Suppressor macrophage treated with lipopolysaccharide for 4 hours (primary cell): ENCODE data around the gene MESD.
"Not testable (repeated sequence)": the region's sequence is repeated elsewhere in the genome, so short reads cannot be mapped to it uniquely, and the experiment has no call there.

ENCODE experiments used
- DNase-seq: peaks from one replicate; pipeline ENCODE4 v3.0.0-alpha.2; 2020

Gene MESD

DNA sequence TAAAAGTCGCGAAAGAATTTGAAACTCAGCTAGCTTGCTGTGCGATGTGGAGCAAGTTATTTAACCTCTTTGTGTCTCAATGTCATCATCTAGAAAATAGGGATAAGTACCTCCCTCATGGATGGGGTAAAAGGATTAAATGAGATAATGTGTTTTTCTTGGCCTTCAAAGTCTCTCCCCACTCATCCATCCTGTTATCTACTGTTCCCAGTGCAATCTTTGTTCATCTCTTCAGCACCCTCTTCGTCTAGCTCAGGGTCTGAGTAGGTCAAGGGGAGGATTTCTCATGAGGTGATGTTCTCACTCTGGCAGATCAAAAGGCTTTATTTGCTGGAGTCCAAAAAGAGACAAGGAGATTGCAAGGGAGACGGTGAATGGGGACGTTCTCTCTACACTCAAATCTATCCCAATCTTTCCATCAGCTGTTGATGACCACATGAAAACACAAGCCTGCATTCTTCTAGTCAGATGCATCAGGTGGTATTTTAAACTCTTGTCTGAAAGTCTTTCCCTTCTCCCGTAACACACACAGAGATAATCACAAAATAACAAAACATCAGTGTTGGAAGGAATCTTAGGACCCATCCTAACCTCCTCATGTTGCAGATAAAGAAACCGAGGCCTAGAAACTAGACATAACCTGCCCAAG lies 1.3 kb downstream of the MESD start:
- no peak for DNase-seq

GRCh38 chr15:80986487-80986886 lies 3.1 kb downstream of the MESD start:
- DNase-seq, result no peak

DNA sequence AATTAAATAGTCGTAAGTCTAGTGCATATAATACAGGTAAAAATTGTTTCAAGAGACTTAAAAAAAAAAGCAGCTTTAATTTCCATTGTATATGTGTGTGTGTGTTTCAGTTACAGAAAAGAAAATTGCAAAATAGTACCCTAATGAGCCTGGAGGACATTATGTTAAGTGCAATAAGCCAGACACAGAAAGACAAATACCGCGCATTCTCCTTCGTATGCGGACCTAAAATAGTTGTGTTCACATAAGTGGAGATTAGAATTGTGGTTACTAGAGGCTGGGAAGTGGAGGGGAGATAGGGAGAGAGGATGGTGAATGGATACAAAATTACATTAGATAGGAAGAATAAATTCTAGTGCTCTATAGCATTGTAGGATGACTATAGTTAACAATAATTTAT lies 3.6 kb downstream of the MESD start:
- no peak for DNase-seq

DNA sequence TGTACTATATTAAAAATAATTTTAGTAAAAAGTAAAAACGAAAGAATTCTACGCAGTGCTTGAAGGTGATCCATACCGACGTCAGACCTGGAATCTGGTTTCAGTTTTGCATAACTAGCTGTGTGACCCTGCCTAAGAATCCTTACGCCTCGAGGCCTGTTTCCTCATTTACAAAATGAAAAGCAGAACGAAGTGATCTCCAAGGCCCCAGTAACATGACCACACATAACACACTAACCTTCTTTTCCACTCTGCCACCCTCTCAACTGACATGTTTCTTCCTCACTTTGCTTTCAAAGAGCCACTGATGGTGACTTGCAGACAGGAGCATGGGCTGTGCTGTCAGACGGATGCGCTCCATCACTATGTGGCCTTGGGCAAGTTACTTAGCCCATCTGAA lies 4.8 kb downstream of the MESD start:
- peak; percentile 96 for DNase-seq

DNA sequence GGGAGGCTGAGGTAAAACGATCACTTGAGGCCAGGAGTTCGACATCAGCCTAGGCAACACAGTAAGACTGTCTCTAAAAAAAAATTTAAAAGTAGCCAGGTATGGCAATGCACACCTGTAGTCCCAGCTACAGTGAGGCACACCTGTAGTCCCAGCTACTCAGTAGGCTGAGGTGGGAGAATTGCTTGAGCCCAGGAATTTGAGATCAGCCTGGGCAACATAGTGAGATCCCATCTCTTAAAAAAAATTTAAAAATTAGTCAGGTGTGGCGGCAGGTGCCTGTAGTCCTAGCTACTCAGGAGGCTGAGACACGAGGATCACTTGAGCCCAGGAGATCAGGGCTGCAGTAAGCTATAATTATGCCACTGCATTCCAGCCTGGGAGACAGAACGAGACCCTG lies 6.8 kb downstream of the MESD start:
- no peak for DNase-seq

DNA sequence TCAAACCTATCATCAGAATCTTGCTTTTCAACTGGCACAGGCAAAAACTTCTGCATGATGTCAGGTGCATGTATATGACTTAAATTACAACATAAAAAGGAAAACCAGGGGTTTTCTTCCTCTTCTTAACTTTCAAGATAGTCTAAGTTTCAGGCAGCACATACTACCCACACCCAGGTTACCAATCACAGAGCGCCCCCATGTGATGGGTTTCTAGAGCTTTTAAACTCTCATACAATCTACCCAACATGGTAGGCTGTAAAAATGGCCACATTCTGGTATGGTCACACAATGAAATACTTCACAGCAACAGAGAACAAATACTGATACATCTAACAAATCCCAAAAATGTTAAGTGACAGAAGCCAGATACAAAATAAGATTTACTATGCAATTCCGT lies 7.4 kb downstream of the MESD start:
- DNase-seq, result no peak

DNA sequence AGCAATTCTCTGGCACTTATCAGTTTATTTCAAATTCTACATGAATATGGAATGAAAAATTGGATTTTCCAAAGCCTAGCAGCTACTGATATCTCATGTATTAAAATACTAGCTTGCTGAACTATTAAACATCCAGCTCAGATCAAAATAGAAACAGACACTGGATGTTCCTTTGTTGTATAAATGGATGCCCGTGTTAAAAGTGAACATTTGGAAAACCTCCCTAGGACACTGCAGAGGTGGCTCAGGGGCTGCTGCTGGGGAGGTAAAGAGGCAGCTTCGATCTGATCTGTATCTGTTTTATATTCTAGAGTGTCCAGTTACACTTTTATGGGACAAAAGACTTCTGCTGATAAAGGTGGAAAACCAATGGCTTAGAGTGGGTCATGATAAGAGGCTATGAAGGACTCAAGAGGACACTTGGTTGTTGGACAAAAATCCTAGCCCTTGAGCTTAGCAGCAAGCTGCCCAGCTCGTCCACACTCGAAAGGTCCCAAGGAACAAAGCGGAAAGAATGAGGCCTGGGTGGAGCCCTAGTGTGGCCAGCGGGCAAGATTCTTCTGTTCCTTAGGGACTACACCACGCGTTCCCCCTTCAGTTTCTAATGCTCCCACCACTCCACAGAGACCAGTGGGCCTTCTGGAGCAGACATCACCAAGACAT lies 9.9 kb downstream of the MESD start:
- no peak for DNase-seq

DNA sequence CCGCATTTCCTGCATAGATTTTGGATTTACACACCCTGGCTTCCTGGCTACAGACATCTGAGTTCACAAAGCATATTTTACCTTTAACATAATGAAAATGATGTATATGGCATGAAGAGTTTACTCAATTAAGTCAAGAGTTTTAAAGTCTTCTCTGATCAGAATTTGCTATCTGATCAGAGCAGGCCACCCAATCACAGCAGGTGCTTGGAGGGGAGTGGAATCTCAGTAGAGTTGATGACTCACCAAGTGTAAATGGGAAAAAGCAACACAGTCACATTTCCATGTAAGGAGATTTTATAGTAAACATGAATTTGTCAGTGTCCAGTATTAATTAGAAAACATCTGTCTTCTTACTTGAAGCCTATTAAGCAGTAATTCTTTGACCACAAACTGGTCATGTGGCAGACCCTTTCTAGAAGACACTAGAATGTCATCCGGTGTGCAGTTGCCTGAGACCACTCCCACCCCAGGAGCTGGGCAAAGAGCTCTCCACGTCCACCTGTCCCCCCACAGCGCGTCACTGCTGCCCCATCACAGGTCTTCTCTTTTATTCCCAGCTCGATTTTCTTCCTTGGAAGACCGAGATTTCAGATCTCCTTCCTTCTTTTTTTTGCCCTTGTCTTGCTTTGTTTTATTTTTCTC lies 10.8 kb downstream of the MESD start:
- no peak for DNase-seq

DNA sequence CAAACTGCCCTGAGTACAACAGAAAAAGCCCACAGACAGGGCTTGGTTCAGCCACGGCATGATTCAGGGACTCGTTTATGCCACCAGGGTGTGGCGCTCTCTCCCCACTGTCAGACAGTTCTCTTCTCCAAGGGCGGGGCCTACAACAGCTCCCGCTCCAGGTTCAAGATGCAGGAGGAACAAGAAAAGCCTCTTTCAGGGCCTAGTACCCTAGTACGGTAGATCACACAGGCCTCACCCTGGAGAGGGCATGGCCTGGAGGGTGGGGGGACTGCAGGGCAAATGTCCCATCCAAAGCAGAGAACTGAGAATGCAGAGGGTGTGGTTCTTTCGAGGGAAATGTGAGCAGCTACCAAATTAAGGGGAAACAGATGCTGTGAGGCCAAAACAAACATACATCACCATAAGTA lies 12.0 kb downstream of the MESD start:
- peak; percentile 74 for DNase-seq

GRCh38 chr15:80976851-80977250 lies 12.8 kb downstream of the MESD start:
- DNase-seq, result no peak

DNA sequence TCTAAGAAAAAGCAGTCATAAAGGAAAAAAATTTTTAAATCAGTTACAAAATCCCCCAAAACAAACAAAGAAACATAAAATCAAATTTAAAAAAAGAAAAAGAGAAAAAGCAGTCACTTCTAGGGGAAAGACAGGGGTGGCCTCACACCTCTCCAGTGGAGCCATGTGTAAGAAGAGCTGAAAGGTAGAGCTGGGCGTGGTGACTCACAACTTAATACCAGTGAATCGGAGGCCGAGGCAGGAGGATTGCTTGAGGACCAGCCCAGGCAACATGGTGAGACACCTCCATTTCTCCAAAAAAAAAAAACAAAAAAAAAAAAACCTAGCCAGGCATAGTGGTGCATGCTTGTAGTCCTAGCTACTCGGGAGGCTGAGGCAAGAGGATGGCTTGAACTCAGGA lies 14.7 kb downstream of the MESD start:
- no peak for DNase-seq

DNA sequence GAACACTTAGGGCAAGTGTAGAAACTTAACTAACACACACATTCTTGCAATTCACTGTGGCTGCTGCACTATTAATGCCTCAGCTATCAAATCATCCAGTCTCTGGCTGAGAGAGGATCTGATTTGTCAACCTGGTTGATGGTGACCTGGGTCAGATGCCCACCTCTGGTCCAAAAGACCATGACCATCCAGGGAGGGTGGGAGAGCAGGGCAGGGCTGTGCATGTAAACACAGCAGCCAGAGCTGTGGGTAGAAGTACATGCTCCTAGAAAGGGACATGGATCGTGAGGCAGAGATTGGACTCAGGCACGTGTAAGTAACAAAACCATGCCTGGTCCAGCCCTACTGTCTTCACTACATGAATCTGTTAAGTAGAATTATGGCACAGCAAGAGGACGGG lies 17.3 kb downstream of the MESD start:
- DNase-seq, result no peak

GRCh38 chr15:80971143-80971542 lies 18.5 kb downstream of the MESD start:
- DNase-seq, result no peak

DNA sequence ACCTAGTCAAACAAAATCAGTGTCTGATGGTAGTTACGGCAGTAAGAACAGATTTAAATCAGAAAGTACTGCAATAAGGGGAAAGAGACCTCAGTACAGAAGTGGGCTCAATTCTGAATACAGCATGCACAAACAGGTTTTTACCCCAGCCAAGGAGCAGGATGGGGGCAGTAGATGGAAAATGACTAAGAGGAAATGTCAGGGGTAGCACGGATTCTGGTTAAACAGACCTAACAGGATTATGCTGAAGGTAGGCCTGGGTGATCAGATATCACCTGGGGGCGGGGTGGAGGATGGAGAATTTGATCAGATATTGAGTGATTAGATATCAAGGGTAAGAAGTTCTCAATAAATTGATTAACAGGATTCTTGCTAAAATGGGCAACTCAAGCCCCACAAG lies 19.0 kb downstream of the MESD start:
- DNase-seq, result no peak

GRCh38 chr15:80970018-80970657 lies 19.5 kb downstream of the MESD start:
- peak; percentile 81 for DNase-seq

DNA sequence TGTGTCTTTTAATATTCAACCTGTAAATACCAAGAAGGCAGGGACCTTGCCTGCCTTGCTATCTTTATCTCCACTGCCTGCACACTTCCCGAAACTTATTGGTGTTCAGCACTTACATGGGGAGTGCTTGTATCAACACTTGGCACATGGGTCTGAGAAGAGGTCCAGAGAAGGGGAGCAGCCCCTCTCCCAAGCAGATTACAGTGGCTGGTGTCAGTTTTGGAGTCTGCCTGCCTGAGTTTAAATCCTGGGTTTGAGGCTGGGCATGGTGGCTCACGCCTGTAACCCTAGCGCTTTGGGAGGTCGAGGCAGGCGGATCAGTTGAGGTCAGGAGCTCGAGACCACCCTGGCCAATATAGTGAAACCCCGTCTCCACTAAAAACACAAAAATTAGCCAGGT lies 20.3 kb downstream of the MESD start:
- no peak for DNase-seq

- DNase-seq, result no peak
Observed at GRCh38 chr15:80967991-80968510, 21.6 kb downstream of the MESD start.

DNA sequence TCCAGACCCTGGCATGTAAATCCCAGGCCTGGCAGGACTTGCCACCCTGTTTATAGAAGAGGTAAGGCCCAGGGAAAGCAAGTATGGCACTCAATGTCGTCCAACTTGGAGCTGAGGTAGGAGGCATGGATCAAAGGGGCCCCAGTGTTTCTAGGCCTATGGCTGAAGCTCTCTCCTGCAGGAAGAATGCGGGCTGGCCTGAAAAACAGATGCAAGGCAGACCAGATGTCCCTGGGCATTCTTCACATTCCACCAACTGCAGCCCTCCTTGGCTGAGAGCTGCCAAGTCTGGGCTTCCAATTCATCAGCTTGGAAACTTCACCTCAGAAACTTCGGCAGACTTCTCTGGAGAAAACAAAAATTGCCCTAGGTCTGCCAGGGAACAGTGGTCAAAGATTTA lies 22.2 kb downstream of the MESD start:
- DNase-seq, result no peak

DNA sequence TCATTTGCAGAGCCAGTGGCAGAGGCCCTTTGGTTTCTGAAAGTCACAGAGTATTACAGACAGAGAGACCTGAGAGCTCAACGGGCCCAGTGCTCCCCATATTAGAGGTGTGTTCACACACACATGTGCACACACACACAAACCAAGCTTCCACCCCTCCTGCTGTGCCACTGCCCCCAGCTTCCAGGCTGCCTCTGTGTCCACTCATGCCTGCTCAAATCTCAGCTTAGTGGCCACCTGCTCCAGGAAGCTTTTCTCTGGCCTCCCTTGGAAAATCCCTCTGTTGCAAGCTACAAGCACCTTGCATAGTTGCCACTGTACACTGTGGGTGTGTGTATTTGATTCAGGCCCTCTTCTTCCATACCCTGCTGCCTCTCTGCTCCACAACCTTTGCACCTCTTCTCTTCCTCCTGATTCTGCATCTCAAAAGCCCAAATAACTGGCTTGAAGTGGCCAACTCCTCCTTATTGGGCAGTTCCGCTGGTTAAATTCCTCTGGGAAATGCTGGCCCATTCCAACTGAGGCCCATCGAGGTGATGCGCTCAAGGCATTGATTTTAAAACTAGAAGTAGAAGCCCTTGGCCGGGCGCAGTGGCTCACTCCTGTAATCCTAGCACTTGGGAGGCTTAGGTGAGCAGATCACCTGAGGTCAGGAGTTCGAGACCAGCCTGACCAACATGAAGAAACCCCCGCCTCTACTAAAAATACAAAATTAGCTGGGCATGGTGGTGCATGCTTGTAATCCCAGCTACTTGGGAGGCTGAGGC lies 23.0 kb downstream of the MESD start:
- DNase-seq, result no peak

DNA sequence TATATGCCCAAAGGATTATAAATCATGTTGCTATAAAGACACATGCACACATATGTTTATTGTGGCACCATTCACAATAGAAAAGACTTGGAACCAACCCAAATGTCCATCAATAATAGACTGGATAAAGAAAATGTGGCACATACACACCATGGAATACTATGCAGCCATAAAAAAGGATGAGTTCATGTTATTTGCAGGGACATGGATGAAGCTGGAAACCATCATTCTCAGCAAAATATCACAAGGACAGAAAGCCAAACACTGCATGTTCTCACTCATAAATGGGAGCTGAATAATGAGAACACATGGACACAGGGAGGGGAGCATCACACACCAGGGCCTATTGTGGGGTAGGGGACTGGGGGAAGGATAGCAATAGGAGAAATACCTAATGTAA lies 24.2 kb downstream of the MESD start:
- not testable (repeated sequence) for DNase-seq

GRCh38 chr15:80958818-80959495 lies 30.7 kb downstream of the MESD start:
- DNase-seq, result no peak

- no peak for DNase-seq
Observed at GRCh38 chr15:80957976-80958375, 31.6 kb downstream of the MESD start.
